HepG2 (cell line): Measurements from ENCODE around the gene ADH4. TPM values are rescaled to one million over a fixed set of nuclear protein-coding genes. Genes with fewer than 3 reads are reported as not detected.

Source experiments
- AGO1 ChIP-seq: fragments of 200-400 bp; formaldehyde crosslinking; IDR thresholded peaks from 2 replicates; pipeline ENCODE4 v1.6.1; 2017; ENCODE audit warnings: mild to moderate bottlenecking, low read depth, low read length, moderate library complexity; ENCODE audit not compliant: poor library complexity, severe bottlenecking
- BRCA1 ChIP-seq: sonication (generic); formaldehyde crosslinking; IDR thresholded peaks from 2 replicates; pipeline ENCODE4 v1.4.0; 2020; ENCODE audit warnings: missing genetic modification reagents
- GLI4 ChIP-seq: sonication (generic); formaldehyde crosslinking; IDR thresholded peaks from 2 replicates; pipeline ENCODE4 v1.5.1; 2020; ENCODE audit warnings: missing genetic modification reagents, mild to moderate bottlenecking, moderate library complexity, borderline replicate concordance
- HDAC2 ChIP-seq: sonication (generic); formaldehyde crosslinking; IDR thresholded peaks from 2 replicates; pipeline ENCODE4 v1.4.0; 2020; ENCODE audit warnings: missing genetic modification reagents
- HDAC6 ChIP-seq: fragments of 200-600 bp; sonication (generic); IDR thresholded peaks from 2 replicates; pipeline ENCODE4 v1.7.0; 2017; ENCODE audit warnings: mild to moderate bottlenecking, antibody characterized with exemption, low read length, low read depth
- HOXA3 ChIP-seq: sonication (generic); formaldehyde crosslinking; IDR thresholded peaks from 2 replicates; pipeline ENCODE4 v1.5.0; 2020; ENCODE audit warnings: missing genetic modification reagents
- KDM6A ChIP-seq: IDR thresholded peaks from 2 replicates; pipeline ENCODE4 v1.6.1; 2016; ENCODE audit warnings: low read depth
- MED13 ChIP-seq: sonication (generic); formaldehyde crosslinking; IDR thresholded peaks from 2 replicates; pipeline ENCODE4 v1.5.0; 2020; ENCODE audit warnings: missing genetic modification reagents
- MXD3 ChIP-seq: IDR thresholded peaks from 2 replicates; pipeline ENCODE4 v1.6.1; 2016; ENCODE audit warnings: mild to moderate bottlenecking, missing biosample characterization, missing genetic modification reagents
- MYNN ChIP-seq: sonication (generic); formaldehyde crosslinking; IDR thresholded peaks from 2 replicates; pipeline ENCODE4 v1.4.0; 2020; ENCODE audit warnings: mild to moderate bottlenecking, low read depth, missing genetic modification reagents
- NFE2L2 ChIP-seq: fragments of 150-350 bp; IDR thresholded peaks from 2 replicates; pipeline ENCODE4 v1.6.1; 2014; ENCODE audit warnings: low read length
- NONO ChIP-seq, 2 experiments: fragments of 450-650 bp in 1 of 2; sonication (generic) in 1 of 2; formaldehyde crosslinking in 1 of 2; IDR thresholded peaks in 1 of 2; conservative IDR thresholded peaks in 1 of 2; 2 replicates each; pipeline versions ENCODE4 v1.6.1 to v1.8.0; 2017 to 2022; ENCODE audit warnings: mild to moderate bottlenecking in 1 of 2, missing genetic modification reagents in 1 of 2, moderate library complexity in 1 of 2
- PLSCR1 ChIP-seq: sonication (generic); formaldehyde crosslinking; IDR thresholded peaks from 2 replicates; pipeline ENCODE4 v1.5.0; 2020; ENCODE audit warnings: missing genetic modification reagents, mild to moderate bottlenecking, borderline replicate concordance
- TBX2 ChIP-seq: sonication (generic); formaldehyde crosslinking; IDR thresholded peaks from 2 replicates; pipeline ENCODE4 v1.5.0; 2020; ENCODE audit warnings: missing genetic modification reagents, mild to moderate bottlenecking, borderline replicate concordance
- TP53 ChIP-seq: sonication (generic); formaldehyde crosslinking; conservative IDR thresholded peaks from 2 replicates; pipeline ENCODE4 v1.4.0; 2020; ENCODE audit warnings: missing genetic modification reagents
- TRIM22 ChIP-seq: fragments of 450-650 bp; IDR thresholded peaks from 2 replicates; pipeline ENCODE4 v1.6.1; 2017
- ZBTB39 ChIP-seq: sonication (generic); formaldehyde crosslinking; IDR thresholded peaks from 2 replicates; pipeline ENCODE4 v1.5.0; 2020; ENCODE audit warnings: missing genetic modification reagents
- ZEB1 ChIP-seq: IDR thresholded peaks from 2 replicates; pipeline ENCODE4 v1.6.1; 2012; ENCODE audit warnings: mild to moderate bottlenecking, low read depth, inconsistent platforms; ENCODE audit not compliant: insufficient replicate concordance
- ZNF282 ChIP-seq: fragments of 450-650 bp; IDR thresholded peaks from 2 replicates; pipeline ENCODE4 v1.6.1; 2018; ENCODE audit not compliant: partially characterized antibody
- ZNF431 ChIP-seq: sonication (generic); formaldehyde crosslinking; IDR thresholded peaks from 2 replicates; pipeline ENCODE4 v1.9.0; 2022; ENCODE audit warnings: missing genetic modification reagents, low read depth, mild to moderate bottlenecking, borderline replicate concordance
- ZNF792 ChIP-seq: IDR thresholded peaks from 2 replicates; pipeline ENCODE4 v1.6.1; 2016
- ZNF891 ChIP-seq: sonication (generic); formaldehyde crosslinking; IDR thresholded peaks from 2 replicates; pipeline ENCODE4 v1.5.0; 2020; ENCODE audit warnings: mild to moderate bottlenecking, missing genetic modification reagents
- ZSCAN9 ChIP-seq: IDR thresholded peaks from 2 replicates; pipeline ENCODE4 v1.6.1; 2016; ENCODE audit warnings: borderline replicate concordance
- ZUFSP ChIP-seq: sonication (generic); formaldehyde crosslinking; IDR thresholded peaks from 2 replicates; pipeline ENCODE4 v1.9.0; 2021; ENCODE audit warnings: missing genetic modification reagents, mild to moderate bottlenecking, borderline replicate concordance
- polyA plus RNA-seq, 8 experiments: library from polyadenylated mRNA; depleted of rRNA in 3 of 8; stranded (reverse) in 7 of 8; unstranded in 1 of 8; fragments of >200 nt; fragmentation: Illumina TruSeq in 4 of 8; extraction: Trizol in 4 of 8; gene quantifications; 2 replicates each; pipeline versions ENCODE4 v1.2.1 to v1.2.3, GENCODE V29; 2011 to 2016; ENCODE audit warnings: low read depth in 4 of 8, missing spikeins in 1 of 8, mixed read lengths in 1 of 8; ENCODE audit not compliant: insufficient read depth in 1 of 8
- total RNA-seq, 5 experiments: library from RNA; depleted of rRNA; stranded (reverse); fragments of >200 nt; fragmentation: Illumina TruSeq; extraction: Trizol; gene quantifications; 2 replicates each; pipeline ENCODE4 v1.2.3, GENCODE V29; 2016; ENCODE audit warnings: low read depth in 1 of 5

The ADH4 gene
- total and polyA plus RNA-seq, 2 of the 13 experiments (the other 11 are each of a cell fraction or from before 2014, with no cell fraction given): 24.3 to 31.1 TPM

- TF ChIP-seq PLSCR1 (CRISPR knock-in tag) (no peak; the same call in 1 of the 2 replicates), ZNF282 (no peak), ZSCAN9 (CRISPR knock-in tag) (no peak), NONO (IDR thresholded peaks at IDR 0.05) (no peak), NONO (CRISPR knock-in tag; conservative IDR thresholded peaks at IDR 0.05) (peak; percentile 69), HDAC6 (no peak), BRCA1 (CRISPR knock-in tag) (no peak), HOXA3 (CRISPR knock-in tag) (peak; percentile 85), TP53 (no peak), ZBTB39 (CRISPR knock-in tag) (no peak), HDAC2 (0 out of 2 replicates have a peak, but pooled peaks have one; percentile 7), ZUFSP (CRISPR knock-in tag) (no peak), TBX2 (CRISPR knock-in tag) (peak; percentile 61; the same call in 1 of the 2 replicates), MXD3 (CRISPR knock-in tag) (peak; percentile 51), ZNF891 (CRISPR knock-in tag) (peak; percentile 68; the same call in 1 of the 2 replicates), ZNF431 (CRISPR knock-in tag) (peak; percentile 76; the same call in 1 of the 2 replicates), AGO1 (no peak), ZEB1 (peak; percentile 54), NFE2L2 (no peak), TRIM22 (no peak), KDM6A (CRISPR knock-in tag) (0 out of 2 replicates have a peak, but pooled peaks have one; percentile 13), MED13 (no peak), MYNN (no peak), GLI4 (no peak), ZNF792 (CRISPR knock-in tag) (0 out of 2 replicates have a peak, but pooled peaks have one; percentile 49)
Observed at GRCh38 chr4:99088481-99089365, 55.4 kb downstream of the ADH4 start, which contains the start of gene ADH5 (continued).
